ENCODE measurements around the gene TOPBP1. TPM values are rescaled to one million over a fixed set of nuclear protein-coding genes. Genes with fewer than 3 reads are reported as not detected.

Gene TOPBP1
- total and polyA plus RNA-seq, 2 of the 8 experiments (the other 6 are each of a cell fraction or from before 2014, with no cell fraction given), result 19.7 to 35.9 TPM

DNA sequence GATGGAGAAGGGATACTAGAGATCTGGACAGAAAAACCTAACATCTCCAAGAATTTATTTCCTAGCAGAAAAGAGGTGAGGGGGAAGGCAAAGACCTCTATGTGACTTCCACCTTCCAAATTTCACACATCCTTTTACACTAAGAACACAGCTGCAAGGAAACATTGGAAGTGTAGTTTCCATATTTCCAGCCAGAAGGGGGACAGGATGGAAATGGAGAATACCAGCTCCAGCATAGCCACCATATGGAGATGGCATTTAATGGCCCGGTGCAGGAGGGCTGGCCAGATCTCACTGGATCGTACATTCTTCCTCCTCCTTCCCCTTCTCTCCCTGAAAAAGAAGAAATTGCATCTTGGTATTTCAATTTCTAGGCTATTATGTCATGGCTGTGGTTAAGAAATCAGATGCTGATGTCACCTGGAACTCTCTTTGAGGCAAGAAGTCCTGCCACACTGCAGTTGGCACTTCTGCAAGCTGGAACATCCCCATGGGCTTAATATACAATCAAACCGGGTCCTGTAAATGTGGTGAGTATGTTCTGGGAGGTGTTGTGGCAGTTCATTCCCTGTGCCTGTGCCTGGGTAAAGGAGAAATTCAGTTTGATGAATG lies 47.5 kb upstream of the TOPBP1 start:
- H3K9ac ChIP-seq (replicated peaks in 1 of 4; ENCODE audit: extremely low read depth in 1 of 4, low read depth in 3 of 4, low read length in 3 of 4), result no peak overlapping the region
- H3K23ac ChIP-seq (ENCODE audit: insufficient read length), result no peak overlapping the region
- no peak overlapping the region for H4K5ac ChIP-seq (ENCODE audit: insufficient read length, low read depth, low read length)
- H4K91ac ChIP-seq (replicated peaks; ENCODE audit: insufficient read length, low read length), result no peak overlapping the region
- no peaks in the 10 kb centered on the region for H3K9me3 ChIP-seq (ENCODE audit: insufficient read depth in 2 of 2, low read depth in 1 of 2, low read length in 1 of 2)
- no peak overlapping the region for H2BK15ac ChIP-seq (ENCODE audit: low read length)
- no peak overlapping the region for H2BK20ac ChIP-seq (ENCODE audit: low read length)
- no peaks in the 10 kb centered on the region for H4K20me1 ChIP-seq (replicated peaks in 1 of 2; ENCODE audit: control insufficient read depth in 1 of 2, insufficient read depth in 2 of 2, low read length in 2 of 2)
- H2AFZ ChIP-seq (ENCODE audit: low read length), result no peak overlapping the region
- no peak overlapping the region for H2AK5ac ChIP-seq (ENCODE audit: low read depth, low read length)
- DNase-seq (ENCODE audit: low read depth in 1 of 2, low spot score in 2 of 2) (no peak), FAIRE-seq (no peak)
- H3K56ac ChIP-seq (replicated peaks; ENCODE audit: insufficient read length, low read depth, low read length), result no peak overlapping the region
- no peaks in the 10 kb centered on the region for H3K23me2 ChIP-seq (ENCODE audit: low read depth, low read length)
- no peak overlapping the region for H2BK120ac ChIP-seq (replicated peaks; ENCODE audit: low read depth, low read length)
- 80% methylated on average over 3 of the region's 3 CpGs; no CpG with 5 or more reads in 1 of the 2 experiments for WGBS, 2 experiments (ENCODE audit: extremely low coverage in 1 of 2, insufficient coverage in 1 of 2, insufficient read length in 1 of 2, insufficient replicate concordance in 2 of 2, low coverage in 1 of 2, low lambda C conversion rate in 2 of 2, missing lambda C conversion rate in 1 of 2)
- H3K79me1 ChIP-seq (ENCODE audit: low read depth, low read length), result no peaks in the 10 kb centered on the region
- no peak overlapping the region for H3K27ac ChIP-seq (ENCODE audit: low read depth, low read length)
- no peak overlapping the region for H2BK5ac ChIP-seq (ENCODE audit: low read depth, low read length)
- peaks cover 0 to 3% (median 0%) of the 10 kb centered on the region in 4 experiments; a peak in 2 of 7 replicates for H3K27me3 ChIP-seq (replicated peaks in 1 of 4; ENCODE audit: control insufficient read depth in 3 of 4, extremely low read depth in 1 of 4, insufficient read depth in 3 of 4, low read length in 3 of 4)
- H3K4me3 ChIP-seq (ENCODE audit: extremely low read depth in 1 of 4, insufficient read depth in 2 of 4, low read depth in 3 of 4, low read length in 4 of 4), result no peak overlapping the region
- H3K4me1 ChIP-seq (replicated peaks in 1 of 4; ENCODE audit: control insufficient read depth in 3 of 4, insufficient read depth in 4 of 4, low read length in 3 of 4), result no peaks in the 10 kb centered on the region
- H3K14ac ChIP-seq (ENCODE audit: insufficient read length), result no peak overlapping the region
- no peak overlapping the region for H3K4ac ChIP-seq (replicated peaks; ENCODE audit: insufficient read length, low read depth, low read length)
- TF ChIP-seq SAP30 (IDR thresholded peaks at IDR 0.05; ENCODE audit: insufficient read depth, insufficient replicate concordance, low read length), result no peak
- TF ChIP-seq GTF2F1 (IDR thresholded peaks at IDR 0.05; ENCODE audit: borderline replicate concordance, low read depth, low read length), result no peak
- TF ChIP-seq, protein P1, sequence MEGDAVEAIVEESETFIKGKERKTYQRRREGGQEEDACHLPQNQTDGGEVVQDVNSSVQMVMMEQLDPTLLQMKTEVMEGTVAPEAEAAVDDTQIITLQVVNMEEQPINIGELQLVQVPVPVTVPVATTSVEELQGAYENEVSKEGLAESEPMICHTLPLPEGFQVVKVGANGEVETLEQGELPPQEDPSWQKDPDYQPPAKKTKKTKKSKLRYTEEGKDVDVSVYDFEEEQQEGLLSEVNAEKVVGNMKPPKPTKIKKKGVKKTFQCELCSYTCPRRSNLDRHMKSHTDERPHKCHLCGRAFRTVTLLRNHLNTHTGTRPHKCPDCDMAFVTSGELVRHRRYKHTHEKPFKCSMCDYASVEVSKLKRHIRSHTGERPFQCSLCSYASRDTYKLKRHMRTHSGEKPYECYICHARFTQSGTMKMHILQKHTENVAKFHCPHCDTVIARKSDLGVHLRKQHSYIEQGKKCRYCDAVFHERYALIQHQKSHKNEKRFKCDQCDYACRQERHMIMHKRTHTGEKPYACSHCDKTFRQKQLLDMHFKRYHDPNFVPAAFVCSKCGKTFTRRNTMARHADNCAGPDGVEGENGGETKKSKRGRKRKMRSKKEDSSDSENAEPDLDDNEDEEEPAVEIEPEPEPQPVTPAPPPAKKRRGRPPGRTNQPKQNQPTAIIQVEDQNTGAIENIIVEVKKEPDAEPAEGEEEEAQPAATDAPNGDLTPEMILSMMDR (IDR thresholded peaks at IDR 0.05; ENCODE audit: control extremely low read depth in 1 of 3, insufficient read depth in 1 of 3, low read depth in 1 of 3, low read length in 3 of 3), result no peak
- TF ChIP-seq BACH1 (IDR thresholded peaks at IDR 0.05; ENCODE audit: low read length), result no peak
- TF ChIP-seq TBP (IDR thresholded peaks at IDR 0.05; ENCODE audit: low read depth, low read length), result no peak
- no peak for TF ChIP-seq YY1 (IDR thresholded peaks at IDR 0.05; ENCODE audit: low read depth, low read length)
- no peak for TF ChIP-seq SRF (IDR thresholded peaks at IDR 0.05; ENCODE audit: low read depth, low read length)
- POLR2A ChIA-PET (ENCODE audit: partially characterized antibody), result no interaction called here
- no peak overlapping the region for H4K8ac ChIP-seq (ENCODE audit: extremely low read depth, insufficient read depth, low read length)
- H3K79me2 ChIP-seq (ENCODE audit: control insufficient read depth in 1 of 2, insufficient read depth in 2 of 2, low read length in 2 of 2), result no peaks in the 10 kb centered on the region
- no peak overlapping the region for H3K4me2 ChIP-seq (ENCODE audit: insufficient read depth in 1 of 2, low read depth in 2 of 2, low read length in 2 of 2)
- CTCF ChIA-PET (ENCODE audit: partially characterized antibody), result interaction anchor here (0.7 to 1.6 kb wide), 3 partner anchors 18 to 167 kb away, joined by 3 to 4 read pairs (median 3); no protein-coding TSS in a partner anchor
- no peak overlapping the region for H3K18ac ChIP-seq (ENCODE audit: extremely low read depth, low read length)
- no peaks in the 10 kb centered on the region for H3K36me3 ChIP-seq (ENCODE audit: control insufficient read depth in 2 of 4, insufficient read depth in 4 of 4, low read length in 3 of 4)
- no peak overlapping the region for H2BK12ac ChIP-seq (ENCODE audit: low read depth, low read length)

Measured in H1 (cell line).